Epithelial cell of prostate (primary cell): Measurements from ENCODE around the gene SDC1.

ENCODE experiments used
- DNase-seq: peaks from one replicate; pipeline ENCODE4 v3.0.0-alpha.2; 2011; ENCODE audit warnings: low read depth, low spot score
- H3K27ac ChIP-seq: fragments of 450-650 bp; 2 replicates; pipeline ENCODE4 v1.5.1; 2017; ENCODE audit warnings: mild to moderate bottlenecking

Gene SDC1

GRCh38 chr2:20156836-20157192 lies 68.1 kb downstream of the SDC1 start:
- no peak overlapping the region for H3K27ac ChIP-seq
- no peak for DNase-seq

GRCh38 chr2:20156076-20156759 lies 68.7 kb downstream of the SDC1 start:
- DNase-seq: no peak

GRCh38 chr2:20153131-20153851 lies 71.6 kb downstream of the SDC1 start:
- DNase-seq: no peak
- peak overlapping the region; percentile 65 for H3K27ac ChIP-seq

More at GRCh38 chr2:20156076-20156759, 68.7 kb downstream of the SDC1 start:
- H3K27ac ChIP-seq: no peak overlapping the region

GRCh38 chr2:20150806-20151571 lies 73.9 kb downstream of the SDC1 start:
- DNase-seq: no peak
- no peak overlapping the region for H3K27ac ChIP-seq
